Natural killer cell (primary cell): ENCODE data around the gene SSNA1. TPM values are rescaled to one million over a fixed set of nuclear protein-coding genes. Genes with fewer than 3 reads are reported as not detected.

Source experiments
- ATAC-seq, 3 donors: fragments of 150-1000 bp in 2 of 3; fragments of 200-7000 bp in 1 of 3; cut with Tn5 transposase; 1 replicate in 1 of 3; 2 replicates in 2 of 3; pipeline ENCODE4 v1.10.0; 2021; ENCODE audit warnings: mild to moderate bottlenecking in 2 of 3, moderate library complexity in 2 of 3
- DNase-seq, 2 donors: peaks; one replicate each; pipeline versions ENCODE4 v3.0.0 to v3.0.0-alpha.2; 2013 to 2021; ENCODE audit warnings: mixed read lengths in 1 of 2
- H3K27ac ChIP-seq: one replicate; pipeline ENCODE4 v1.5.1; 2013; ENCODE audit warnings: mild to moderate bottlenecking, low read length
- H3K27me3 ChIP-seq: one replicate; pipeline ENCODE4 v1.6.1; 2013; ENCODE audit warnings: low read length; ENCODE audit not compliant: control insufficient read depth, insufficient read depth
- H3K36me3 ChIP-seq: one replicate; pipeline ENCODE4 v1.6.1; 2013; ENCODE audit warnings: low read length; ENCODE audit not compliant: control insufficient read depth, insufficient read depth
- H3K4me1 ChIP-seq: one replicate; pipeline ENCODE4 v1.6.1; 2013; ENCODE audit warnings: low read length; ENCODE audit not compliant: control insufficient read depth, insufficient read depth
- H3K4me3 ChIP-seq: one replicate; pipeline ENCODE4 v1.5.1; 2013; ENCODE audit warnings: low read length
- H3K9me3 ChIP-seq: one replicate; pipeline ENCODE4 v1.6.1; 2013; ENCODE audit warnings: low read length; ENCODE audit not compliant: control insufficient read depth, insufficient read depth
- H3K27ac Mint-ChIP-seq, 2 donors: one replicate each; pipeline ENCODE4 v1.8.0; 2022; ENCODE audit warnings: mild to moderate bottlenecking in 2 of 2, mixed read lengths in 2 of 2, moderate library complexity in 1 of 2
- H3K27me3 Mint-ChIP-seq, 2 donors: one replicate each; pipeline ENCODE4 v1.8.0; 2022; ENCODE audit warnings: low read depth in 2 of 2, mixed read lengths in 2 of 2
- H3K36me3 Mint-ChIP-seq: one replicate; pipeline ENCODE4 v1.8.0; 2022; ENCODE audit warnings: mixed read lengths
- H3K4me1 Mint-ChIP-seq, 2 donors: one replicate each; pipeline ENCODE4 v1.8.0; 2022; ENCODE audit warnings: mixed read lengths in 2 of 2
- H3K4me3 Mint-ChIP-seq: one replicate; pipeline ENCODE4 v1.8.0; 2022; ENCODE audit warnings: mild to moderate bottlenecking, moderate library complexity, mixed read lengths
- H3K9me3 Mint-ChIP-seq, 2 donors: one replicate each; pipeline ENCODE4 v1.8.0; 2022; ENCODE audit warnings: mixed read lengths in 2 of 2
- WGBS: methylation state at CpG from one replicate; pipeline ENCODE4 v1.1.7; 2013; ENCODE audit warnings: missing lambda C conversion rate; ENCODE audit not compliant: insufficient coverage; 5-methylcytosine and 5-hydroxymethylcytosine counted together
- intact Hi-C: fragments of 100-400 bp; cut with micrococcal nuclease; formaldehyde crosslinking; loops from one replicate; pipeline ENCODE4 v1.14.2; 2022
- total RNA-seq, 4 donors: library from RNA; stranded (reverse); fragments of 120-200 nt in 1 of 4; gene quantifications; one replicate each; pipeline versions ENCODE4 v1.2.3 to v1.2.4, GENCODE V29; 2013 to 2022
- TF ChIP-seq, protein P1 (sequence below): fragments of 200-600 bp; IDR thresholded peaks from one replicate; pipeline ENCODE4 v1.8.0; 2022; ENCODE audit warnings: antibody characterized with exemption

The SSNA1 gene
- total RNA-seq, 3 donors from 2014 or later (not counting 1 experiment from before 2014, with no cell fraction given) = 45.1 to 53.5 (median 52.2) TPM

DNA sequence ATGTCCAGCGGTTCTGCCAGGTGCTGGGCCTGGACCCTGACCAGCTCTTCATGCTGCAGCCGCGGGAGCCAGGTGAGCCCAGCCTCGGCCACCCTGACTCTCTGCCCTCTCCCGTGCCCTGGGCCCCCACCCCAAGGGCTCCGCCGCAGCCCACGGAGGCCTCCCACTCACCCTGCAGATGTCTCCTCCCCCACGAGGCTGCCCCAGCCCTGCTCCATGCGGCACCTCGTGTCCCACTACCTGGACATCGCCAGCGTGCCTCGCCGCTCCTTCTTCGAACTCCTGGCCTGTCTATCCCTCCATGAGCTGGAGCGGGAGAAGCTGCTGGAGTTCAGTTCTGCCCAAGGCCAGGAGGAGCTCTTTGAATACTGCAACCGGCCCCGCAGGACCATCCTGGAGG lies 26.1 kb downstream of the SSNA1 start:
- no peaks in the 10 kb centered on the region for H3K9me3 Mint-ChIP-seq
- Histone ChIP-seq H3K27ac (no peak overlapping the region), H3K9me3 (no peaks in the 10 kb centered on the region), H3K4me3 (no peak overlapping the region), H3K36me3 (no peaks in the 10 kb centered on the region), H3K27me3 (no peaks in the 10 kb centered on the region), H3K4me1 (no peaks in the 10 kb centered on the region)
- intact Hi-C loops = no loop called here
- peaks cover 3 to 6% of the 10 kb centered on the region in 2 donors for H3K4me1 Mint-ChIP-seq
- WGBS = 96% methylated on average over 19 of the region's 19 CpGs
- ATAC-seq (no peak), DNase-seq (no peak)
- TF ChIP-seq, protein P1, sequence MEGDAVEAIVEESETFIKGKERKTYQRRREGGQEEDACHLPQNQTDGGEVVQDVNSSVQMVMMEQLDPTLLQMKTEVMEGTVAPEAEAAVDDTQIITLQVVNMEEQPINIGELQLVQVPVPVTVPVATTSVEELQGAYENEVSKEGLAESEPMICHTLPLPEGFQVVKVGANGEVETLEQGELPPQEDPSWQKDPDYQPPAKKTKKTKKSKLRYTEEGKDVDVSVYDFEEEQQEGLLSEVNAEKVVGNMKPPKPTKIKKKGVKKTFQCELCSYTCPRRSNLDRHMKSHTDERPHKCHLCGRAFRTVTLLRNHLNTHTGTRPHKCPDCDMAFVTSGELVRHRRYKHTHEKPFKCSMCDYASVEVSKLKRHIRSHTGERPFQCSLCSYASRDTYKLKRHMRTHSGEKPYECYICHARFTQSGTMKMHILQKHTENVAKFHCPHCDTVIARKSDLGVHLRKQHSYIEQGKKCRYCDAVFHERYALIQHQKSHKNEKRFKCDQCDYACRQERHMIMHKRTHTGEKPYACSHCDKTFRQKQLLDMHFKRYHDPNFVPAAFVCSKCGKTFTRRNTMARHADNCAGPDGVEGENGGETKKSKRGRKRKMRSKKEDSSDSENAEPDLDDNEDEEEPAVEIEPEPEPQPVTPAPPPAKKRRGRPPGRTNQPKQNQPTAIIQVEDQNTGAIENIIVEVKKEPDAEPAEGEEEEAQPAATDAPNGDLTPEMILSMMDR = no peak
- no peak overlapping the region for H3K27ac Mint-ChIP-seq
- no peak overlapping the region for H3K4me3 Mint-ChIP-seq
- H3K27me3 Mint-ChIP-seq = no peaks in the 10 kb centered on the region
- H3K36me3 Mint-ChIP-seq = no peaks in the 10 kb centered on the region

DNA sequence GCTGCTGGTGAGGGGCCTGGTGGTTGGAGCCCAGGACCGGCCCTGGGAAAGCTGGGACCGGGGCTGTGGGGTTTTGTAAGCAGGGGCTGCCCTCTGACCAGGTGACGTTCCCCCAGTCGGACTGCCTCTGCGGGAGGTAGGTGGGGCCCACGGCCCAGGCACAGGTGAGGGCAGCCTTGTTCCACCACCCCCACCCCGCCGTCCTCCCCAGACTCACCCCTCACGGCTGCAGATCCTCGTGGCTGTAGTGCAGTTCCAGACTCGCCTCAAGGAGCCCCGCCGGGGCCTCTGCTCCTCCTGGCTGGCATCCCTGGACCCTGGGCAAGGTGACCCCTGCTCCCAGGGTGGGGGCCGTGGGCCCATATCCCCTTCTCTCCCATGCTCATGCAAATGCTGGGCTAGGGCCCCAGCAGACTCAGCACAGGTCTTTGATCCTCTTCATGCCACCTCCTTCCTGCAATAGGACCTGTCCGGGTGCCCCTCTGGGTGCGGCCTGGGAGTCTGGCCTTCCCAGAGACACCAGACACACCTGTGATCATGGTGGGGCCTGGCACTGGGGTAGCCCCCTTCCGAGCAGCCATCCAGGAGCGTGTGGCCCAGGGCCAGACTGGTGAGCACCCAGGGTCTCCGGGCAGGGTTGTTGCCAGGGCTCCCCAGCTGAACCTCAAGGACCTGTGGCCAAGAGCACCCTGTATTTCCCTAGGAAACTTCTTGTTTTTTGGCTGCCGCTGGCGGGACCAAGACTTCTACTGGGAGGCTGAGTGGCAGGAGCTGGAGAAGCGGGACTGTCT lies 26.9 kb downstream of the SSNA1 start:
- 96% methylated on average over 22 of the region's 22 CpGs for WGBS
- H3K27ac ChIP-seq = no peak overlapping the region
- intact Hi-C loops = no loop called here
- Mint-ChIP-seq H3K9me3 (no peaks in the 10 kb centered on the region), H3K27ac (no peak overlapping the region), H3K4me3 (no peak overlapping the region), H3K36me3 (no peaks in the 10 kb centered on the region), H3K27me3 (no peaks in the 10 kb centered on the region), H3K4me1 (peaks cover 3 to 6% of the 10 kb centered on the region in 2 donors)
- H3K9me3 ChIP-seq = no peaks in the 10 kb centered on the region
- TF ChIP-seq, protein P1 = no peak
- H3K4me3 ChIP-seq = no peak overlapping the region
- no peak for ATAC-seq
- no peak for DNase-seq
- no peaks in the 10 kb centered on the region for H3K4me1 ChIP-seq
- H3K27me3 ChIP-seq = no peaks in the 10 kb centered on the region
- no peaks in the 10 kb centered on the region for H3K36me3 ChIP-seq

DNA sequence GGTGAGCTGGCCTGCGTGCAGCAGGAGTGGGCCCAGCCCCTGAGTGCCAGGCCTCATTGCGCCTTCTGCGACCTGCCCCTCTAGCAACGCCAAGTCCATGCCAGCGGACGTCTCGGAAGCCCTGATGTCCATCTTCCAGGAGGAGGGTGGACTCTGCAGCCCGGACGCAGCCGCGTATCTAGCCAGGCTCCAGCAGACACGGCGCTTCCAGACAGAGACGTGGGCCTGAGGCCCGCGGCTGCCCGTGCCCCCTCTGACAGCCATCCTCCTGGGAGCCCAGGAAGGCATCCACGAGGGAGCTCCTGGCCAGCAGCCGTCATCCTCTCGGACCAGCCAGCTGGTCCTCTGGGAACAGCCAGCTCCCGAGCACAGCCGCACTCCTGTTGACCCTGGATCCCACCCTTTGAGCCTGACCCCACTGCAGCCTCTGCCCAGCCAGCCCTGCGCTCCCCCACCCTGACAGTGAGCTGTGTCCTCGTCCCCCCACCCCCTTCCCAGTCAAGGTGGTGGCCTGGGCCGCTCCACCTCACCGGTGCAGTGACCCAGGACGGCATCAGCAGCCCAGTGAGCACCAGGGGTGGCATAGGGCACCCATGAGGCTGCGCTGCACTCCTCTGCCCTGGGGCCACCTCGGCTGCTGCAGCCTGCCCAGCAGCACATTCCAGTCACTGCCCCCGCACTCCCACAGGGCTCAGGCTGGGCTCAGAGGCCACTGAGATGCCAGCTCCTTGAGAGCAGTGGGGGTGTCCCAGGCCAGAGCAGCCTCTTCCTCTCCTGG lies 27.9 kb downstream of the SSNA1 start:
- Histone ChIP-seq H3K27me3 (no peaks in the 10 kb centered on the region), H3K36me3 (no peaks in the 10 kb centered on the region), H3K9me3 (no peaks in the 10 kb centered on the region), H3K27ac (no peak overlapping the region), H3K4me3 (no peak overlapping the region), H3K4me1 (no peaks in the 10 kb centered on the region)
- Mint-ChIP-seq H3K4me1 (no peaks in the 10 kb centered on the region), H3K4me3 (no peak overlapping the region), H3K36me3 (no peaks in the 10 kb centered on the region), H3K27ac (no peak overlapping the region), H3K27me3 (no peaks in the 10 kb centered on the region), H3K9me3 (no peaks in the 10 kb centered on the region)
- DNase-seq = no peak
- TF ChIP-seq, protein P1 = no peak
- intact Hi-C loops = no loop called here
- WGBS = 97% methylated on average over 30 of the region's 30 CpGs
- no peak for ATAC-seq
